HG03103 (cell line): Measurements from ENCODE around the gene BANP.
"Not testable (repeated sequence)": the region's sequence is repeated elsewhere in the genome, so short reads cannot be mapped to it uniquely, and the experiment has no call there.

Experiments used
- ATAC-seq: cut with Tn5 transposase; IDR thresholded peaks from one replicate; pipeline ENCODE4 v1.9.1; 2021; ENCODE audit warnings: low read depth; ENCODE audit not compliant: unreplicated experiment

The BANP gene

DNA sequence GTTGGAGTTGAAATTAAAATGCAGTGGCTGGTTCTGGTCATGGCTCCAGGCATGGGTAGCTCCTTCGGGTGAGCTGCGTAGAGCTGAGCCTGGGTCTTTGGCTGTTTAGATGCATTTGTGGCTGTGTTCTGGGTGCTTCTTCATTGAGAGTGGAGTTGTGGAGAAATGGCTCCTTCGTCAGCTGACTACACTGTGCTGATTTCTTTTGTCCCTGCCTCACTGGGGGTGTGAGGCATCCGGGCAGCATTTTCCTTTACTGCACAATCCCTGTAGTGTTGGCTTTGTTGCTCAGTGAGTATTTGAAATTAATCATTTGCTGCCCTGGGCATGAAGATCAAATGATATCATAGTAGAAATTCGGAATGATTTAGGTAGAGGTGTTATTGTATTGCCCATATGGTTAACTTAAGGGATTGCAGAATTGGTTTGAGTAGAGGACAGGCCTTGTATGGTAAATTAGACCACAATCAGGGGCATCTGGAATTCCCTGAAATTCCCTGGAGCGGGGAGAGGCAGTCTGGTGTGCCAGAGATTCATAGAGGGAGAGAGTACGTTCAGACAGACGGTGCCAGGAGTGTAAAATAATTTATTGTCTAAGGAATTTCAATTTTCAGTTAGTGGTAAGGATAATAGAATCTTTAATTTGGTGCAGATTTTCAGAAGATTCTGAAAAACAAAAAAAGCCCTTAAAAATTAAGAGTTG is 92.1 kb downstream of the BANP start:
- ATAC-seq: not testable (repeated sequence)

- peak; percentile 49 for ATAC-seq
Observed at GRCh38 chr16:88044121-88044581, 92.9 kb downstream of the BANP start.

DNA sequence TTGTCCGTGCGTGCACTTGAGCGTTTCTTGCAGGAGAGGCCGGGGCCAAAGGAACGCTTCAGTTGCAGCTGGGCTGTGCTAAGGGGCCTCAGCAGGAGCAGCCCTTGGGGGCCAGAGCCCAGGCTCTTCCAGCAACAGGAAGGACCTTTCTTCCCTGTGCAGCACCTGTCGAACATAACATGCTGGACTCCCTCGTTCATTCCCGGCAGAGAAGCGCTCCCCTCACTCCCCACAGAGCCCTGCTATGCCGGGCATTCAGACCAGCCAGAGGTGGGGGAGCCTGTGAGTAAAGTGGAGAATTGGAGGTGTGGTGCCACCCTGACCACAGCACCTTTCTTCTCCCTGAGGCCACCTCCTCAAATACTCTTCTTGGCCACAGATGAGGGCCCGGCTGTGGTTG is 94.1 kb downstream of the BANP start:
- ATAC-seq: not testable (repeated sequence)

DNA sequence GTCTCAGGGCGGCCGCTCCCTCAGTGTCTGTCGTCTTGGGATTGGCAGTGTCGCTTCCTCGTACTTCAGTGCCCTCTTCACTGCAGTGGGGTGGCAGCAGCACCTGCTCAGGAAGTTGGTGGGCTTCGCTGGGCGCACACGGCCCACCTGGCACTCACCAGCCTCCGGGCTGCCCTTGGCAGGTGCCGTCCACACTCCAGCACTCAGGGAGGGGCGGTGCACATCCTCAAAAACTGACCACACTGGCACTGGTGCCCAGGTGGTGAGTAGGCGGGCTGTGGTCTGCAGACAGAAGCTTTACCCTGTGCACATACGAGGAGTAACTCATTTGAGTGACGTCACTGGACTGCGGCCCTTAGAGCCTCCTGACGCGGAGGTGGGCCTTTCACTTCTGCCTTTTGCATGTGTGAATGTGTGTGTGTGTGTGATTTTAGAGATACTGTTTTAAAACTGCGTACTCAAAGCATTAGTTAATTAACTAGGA is 94.6 kb downstream of the BANP start:
- peak; percentile 75 for ATAC-seq

DNA sequence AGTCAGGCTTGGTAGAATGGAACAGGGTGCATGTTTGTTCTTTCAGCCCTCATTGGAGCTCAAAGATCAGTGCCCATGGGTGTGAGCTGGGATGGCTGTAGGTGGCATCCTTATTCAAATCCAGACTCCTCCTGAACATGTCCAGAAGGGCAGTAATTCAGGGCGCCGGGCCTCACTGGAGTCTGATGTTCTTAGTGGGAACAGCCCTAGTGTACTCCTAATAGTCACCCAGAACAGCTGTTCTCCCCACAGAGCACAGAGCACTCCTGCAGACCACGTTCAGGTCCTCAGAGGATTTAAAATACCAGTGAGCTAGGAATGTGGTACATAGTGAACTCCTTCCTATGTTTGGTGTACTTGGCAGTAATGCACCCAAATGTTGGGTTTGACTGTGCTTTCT is 96.2 kb downstream of the BANP start:
- ATAC-seq: no peak

- ATAC-seq: no peak
Observed at GRCh38 chr16:88048985-88049384, 97.8 kb downstream of the BANP start.

DNA sequence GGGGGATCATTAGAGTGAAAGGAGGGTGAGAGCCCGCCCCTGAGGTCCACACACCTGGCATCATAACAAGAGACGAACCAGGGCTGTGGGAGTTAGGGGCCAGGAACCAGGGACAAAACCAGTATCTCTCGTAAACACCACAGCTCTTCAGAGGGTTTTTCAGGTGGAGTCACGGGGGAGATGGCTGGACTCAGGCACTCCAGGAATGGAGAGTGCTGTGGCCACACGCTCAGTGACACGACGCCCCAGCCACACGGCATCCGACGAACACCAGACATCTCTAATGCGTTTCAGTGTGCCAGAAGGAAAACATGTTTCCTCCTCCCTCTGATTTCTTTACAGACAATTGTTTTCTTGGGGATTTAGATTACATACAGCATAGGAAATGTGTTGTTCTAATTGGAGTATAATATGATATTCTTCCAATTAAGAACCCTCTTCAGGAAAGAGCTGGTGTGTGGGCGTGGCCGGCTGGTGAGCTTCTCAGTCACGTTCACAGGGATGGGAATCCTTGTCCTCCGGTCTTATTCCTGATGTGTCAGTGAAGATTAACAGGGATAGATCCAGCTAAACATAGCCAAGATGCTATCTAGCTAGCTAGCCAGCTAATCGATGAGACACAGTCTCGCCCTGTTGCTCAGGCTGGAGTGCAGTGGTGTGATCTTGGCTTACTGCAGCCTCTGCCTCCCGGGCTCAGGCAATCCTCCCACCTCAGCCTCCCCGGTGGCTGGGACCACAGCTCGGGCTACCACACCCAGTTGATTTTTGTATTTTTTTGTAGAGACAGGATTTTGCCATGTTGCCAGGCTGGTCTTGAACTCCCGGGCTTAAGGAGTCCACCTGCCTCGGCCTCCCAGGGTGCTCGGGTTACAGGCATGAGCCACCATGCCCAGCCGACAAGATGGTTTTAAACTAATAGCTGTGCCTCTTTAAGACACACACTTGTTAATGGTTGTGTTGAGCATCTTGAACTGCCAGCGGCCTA is 98.6 kb downstream of the BANP start:
- ATAC-seq: no peak

DNA sequence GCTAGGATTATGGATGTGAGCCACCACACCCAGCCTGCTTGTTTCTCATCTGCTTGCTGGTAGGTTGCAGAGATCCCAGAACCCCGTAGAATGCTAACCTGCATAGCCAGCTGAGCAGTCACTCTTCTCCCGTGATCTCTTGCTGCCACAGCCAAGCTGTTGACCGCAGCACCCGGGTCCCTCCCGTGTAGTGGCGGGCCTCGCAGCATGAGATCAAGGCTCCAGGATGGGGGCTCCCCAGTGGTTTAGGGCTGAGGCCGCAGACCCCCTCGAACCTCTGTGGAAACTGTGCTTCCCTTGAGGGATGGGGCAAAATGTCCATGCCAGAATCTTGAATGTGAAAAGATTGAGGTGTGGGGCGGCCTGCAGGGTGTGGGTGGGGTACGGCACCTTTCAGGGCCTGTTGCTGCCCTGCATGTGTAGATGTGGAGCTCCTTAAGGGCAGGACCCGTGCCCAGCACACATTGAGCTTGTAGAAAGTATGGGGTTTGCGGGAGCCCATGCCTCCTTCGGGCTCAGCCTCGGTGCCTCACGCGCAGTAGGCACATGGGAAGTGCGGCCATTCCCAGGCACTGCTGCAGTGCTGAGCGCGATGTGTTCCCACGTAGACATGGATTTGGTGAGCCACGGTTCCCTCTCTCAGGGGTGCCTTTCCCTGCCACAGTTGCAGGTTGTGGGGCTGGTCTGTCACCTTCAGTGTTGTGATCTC is 99.9 kb downstream of the BANP start:
- no peak for ATAC-seq

- ATAC-seq: no peak
Observed at GRCh38 chr16:88052661-88053060, 101.4 kb downstream of the BANP start.

DNA sequence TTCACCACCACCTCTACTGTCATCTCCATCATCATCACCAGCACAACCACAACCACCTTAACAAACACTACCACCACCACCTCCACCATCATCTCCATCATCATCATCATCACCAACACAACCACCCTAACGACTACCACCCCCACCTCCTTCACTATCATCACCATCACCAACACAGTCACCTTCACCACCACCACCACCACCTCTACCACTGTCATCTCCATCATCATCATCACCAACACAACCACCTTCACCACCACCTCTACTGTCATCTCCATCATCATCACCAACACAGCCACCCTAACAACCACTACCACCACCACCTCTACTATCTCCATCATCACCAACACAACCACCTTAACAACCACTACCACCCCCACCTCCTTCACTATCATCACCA is 102.2 kb downstream of the BANP start:
- not testable (repeated sequence) for ATAC-seq

- no peak for ATAC-seq
Observed at GRCh38 chr16:88055356-88055755, 104.1 kb downstream of the BANP start.

DNA sequence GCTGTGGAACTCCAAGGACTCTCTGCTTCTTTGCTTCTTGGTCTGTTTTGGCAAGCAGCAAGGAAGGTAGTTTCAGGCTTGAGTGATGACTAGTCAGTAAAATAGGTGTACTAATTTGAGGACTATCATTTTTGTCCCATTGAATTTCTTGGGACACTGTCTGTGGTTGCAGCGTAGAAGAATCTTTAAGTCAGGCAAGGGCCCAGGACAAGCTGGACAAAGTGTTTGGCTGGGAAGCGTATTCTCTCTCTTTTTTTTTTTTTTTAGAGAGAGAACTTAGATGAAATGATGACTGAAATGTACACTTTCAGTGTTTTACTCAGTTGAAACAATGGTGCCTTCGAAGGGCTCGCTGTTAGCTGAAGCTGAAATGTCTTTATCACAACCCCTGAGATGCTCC is 105.0 kb downstream of the BANP start:
- no peak for ATAC-seq

DNA sequence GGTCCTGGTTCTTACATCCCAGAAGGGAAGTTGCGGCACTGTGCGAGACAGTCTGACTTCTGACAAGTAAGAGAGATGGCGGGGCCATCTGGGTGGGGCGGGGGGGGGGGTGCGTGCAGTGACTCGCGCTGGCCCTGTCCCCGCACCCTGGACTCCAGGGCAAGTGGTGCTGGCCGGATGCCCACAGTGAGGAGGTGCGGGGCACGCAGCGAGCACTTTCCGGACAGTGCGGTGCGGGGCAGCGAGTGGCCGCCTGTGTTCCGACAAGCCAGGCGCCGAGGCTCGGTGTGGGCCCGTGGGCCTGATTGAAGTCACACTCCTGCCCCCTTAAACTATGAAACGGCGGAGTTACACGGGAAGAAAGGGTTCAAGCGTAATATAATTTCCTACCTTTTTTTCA is 106.4 kb downstream of the BANP start:
- no peak for ATAC-seq

DNA sequence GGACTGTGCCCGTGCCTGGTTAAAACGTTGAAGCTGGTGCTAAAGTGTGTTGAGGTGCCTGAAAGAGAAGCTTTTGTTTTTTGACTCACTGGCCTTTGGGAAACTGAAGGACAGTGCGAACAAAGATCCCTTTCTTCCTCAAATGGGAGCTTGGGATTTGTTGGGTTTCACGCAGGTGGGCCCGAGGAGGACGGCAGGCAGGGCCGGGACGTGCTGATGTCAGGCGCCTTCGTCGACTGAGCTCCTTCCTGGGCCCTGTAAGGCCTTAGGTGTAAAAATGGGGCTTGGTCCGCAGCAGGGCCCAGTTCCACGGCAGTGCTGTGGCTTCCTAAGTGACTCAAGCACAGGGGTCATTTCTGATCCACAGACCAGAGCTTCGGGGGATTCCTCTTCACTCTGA is 106.9 kb downstream of the BANP start:
- no peak for ATAC-seq

GRCh38 chr16:88058817-88059216 is 107.6 kb downstream of the BANP start:
- ATAC-seq: no peak

DNA sequence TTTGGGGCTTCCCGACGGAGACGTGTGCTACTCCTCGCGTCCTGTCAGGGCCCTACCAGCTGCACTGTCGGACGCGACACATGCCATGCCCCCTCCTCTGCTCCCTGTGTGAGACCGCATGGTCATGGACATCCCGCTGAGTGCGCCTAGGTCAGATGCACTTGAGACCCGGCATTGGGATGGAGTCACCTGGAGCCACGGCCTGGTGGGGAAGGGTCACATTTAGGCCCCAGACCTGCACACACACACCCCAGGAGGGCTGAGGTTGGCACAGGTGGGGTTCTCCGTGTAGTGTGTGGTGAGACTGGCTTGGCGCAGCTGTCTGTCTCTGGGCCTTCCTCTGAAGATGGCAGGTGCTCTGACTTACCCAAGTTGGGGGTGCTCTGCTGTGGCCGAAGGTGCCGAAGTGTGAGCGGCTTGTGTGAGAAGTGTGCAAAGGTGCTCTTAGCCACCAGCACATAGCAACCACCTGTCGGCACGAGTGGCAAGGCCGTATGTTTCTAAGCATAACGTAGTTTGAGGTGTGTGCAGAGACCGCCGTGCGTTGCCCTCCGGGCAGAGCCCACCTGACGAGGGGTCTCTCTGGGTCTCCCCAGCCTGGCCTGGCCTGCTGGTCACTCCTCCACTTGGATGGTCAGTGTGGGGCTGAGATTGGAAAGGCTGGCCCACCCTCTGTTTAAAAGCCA is 108.6 kb downstream of the BANP start:
- ATAC-seq: no peak

- ATAC-seq: no peak
Observed at GRCh38 chr16:88060524-88061219, 109.4 kb downstream of the BANP start.

DNA sequence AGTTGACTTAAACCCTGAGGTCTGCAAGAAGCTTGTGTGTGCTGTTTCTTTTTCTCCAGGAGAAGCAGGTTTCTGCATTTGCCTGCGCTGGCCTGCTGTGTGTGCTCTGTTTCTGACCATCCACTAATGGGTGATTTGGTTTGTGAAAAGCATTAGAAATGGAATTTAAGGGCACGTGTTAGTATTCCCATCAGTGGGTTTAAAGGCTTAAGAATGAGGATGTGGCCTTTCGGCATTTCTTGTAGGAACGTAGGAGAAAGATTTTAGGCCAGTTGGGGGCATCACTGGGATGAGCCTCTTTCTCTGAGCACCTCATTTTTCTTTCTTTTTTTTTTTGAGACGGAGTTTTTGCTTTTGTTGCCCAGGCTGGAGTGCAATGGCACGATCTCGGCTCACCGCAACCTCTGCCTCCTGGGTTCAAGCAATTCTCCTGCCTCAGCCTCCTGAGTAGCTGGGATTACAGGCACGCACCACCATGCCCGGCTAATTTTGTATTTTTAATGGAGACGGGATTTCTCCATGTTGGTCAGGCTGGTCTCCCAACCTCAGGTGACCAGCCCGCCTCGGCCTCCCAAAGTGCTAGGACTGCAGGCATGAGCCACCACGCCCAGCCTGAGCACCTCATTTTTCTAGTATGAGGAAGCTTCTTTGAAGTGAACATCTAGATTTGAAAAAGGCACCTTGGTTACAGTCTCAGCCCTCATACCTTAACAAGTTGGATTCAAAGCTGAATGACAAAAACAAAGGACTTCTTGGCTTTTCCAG is 110.3 kb downstream of the BANP start:
- ATAC-seq: no peak
